Spleen (tissue), 7 donors: ENCODE results near the gene IL1RN.

ENCODE experiments used
- CTCF ChIP-seq, 11 experiments: fragments of 200-600 bp in 7 of 11; fragments of 450-650 bp in 4 of 11; sonication (generic) in 4 of 11; IDR thresholded peaks in 8 of 11; conservative IDR thresholded peaks in 3 of 11; 1 replicate in 7 of 11; 2 replicates in 4 of 11; pipeline versions ENCODE4 v1.4.0 to v1.8.0; 2016 to 2021; ENCODE audit warnings: antibody characterized with exemption in 11 of 11, inconsistent platforms in 4 of 11, mild to moderate bottlenecking in 1 of 11
- POLR2A ChIP-seq, 3 donors: fragments of 450-650 bp; IDR thresholded peaks; one replicate each; pipeline ENCODE4 v1.5.1; 2017; ENCODE audit warnings: antibody characterized with exemption in 3 of 3, mild to moderate bottlenecking in 1 of 3
- POLR2AphosphoS5 ChIP-seq, 3 donors: sonication (generic); formaldehyde crosslinking; IDR thresholded peaks; one replicate each; pipeline ENCODE4 v1.5.1; 2017; ENCODE audit warnings: antibody characterized with exemption in 3 of 3
- donor health status: DM: no; HTN: no; CAD: no; lungs with moderate emphysema.
- donor health status: DM: no; HTN: no; CAD: no.
- donor health status: DM: no; HTN: no; CAD: no.

GRCh38 chr2:113123726-113124125, 3.7 kb upstream of the IL1RN start:
- TF ChIP-seq CTCF (IDR thresholded peaks at IDR 0.05 in 8 of 11, conservative IDR thresholded peaks at IDR 0.05 in 3 of 11) (no peak), POLR2A (IDR thresholded peaks at IDR 0.05) (no peak), POLR2AphosphoS5 (IDR thresholded peaks at IDR 0.05) (no peak)
